GM20431 (cell line): Measurements from ENCODE around the gene RNASE4.
"Not testable (repeated sequence)": the region's sequence is repeated elsewhere in the genome, so short reads cannot be mapped to it uniquely, and the experiment has no call there.

Experiments
- in situ Hi-C: fragments of 300-500 bp; cut with MseI, MboI; formaldehyde crosslinking; loops from one replicate; pipeline ENCODE4 v1.15.0; 2020; ENCODE audit warnings: low sequenced_read_pairs; ENCODE audit not compliant: unreplicated experiment

RNASE4 gene

DNA sequence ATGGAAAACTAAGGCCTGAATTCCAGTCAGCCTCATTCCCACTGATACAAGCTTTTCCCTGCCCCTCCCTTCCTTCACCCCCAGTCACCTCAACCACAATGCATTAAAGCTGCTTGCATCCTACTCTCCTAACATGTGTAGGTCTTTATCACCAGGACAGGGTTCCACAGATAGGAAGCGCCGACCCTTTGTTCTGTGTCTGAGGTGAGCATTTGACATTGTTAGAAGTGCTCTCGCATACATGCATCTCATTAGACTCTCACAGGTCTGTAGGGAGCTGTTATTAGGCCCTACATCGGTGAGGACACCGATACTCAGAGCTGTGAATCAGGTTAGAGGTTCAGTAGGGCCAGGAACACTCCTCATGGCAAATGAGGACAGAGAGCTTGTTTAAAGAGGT, 48.1 kb downstream of the RNASE4 start:
- in situ Hi-C loops: no loop called here

DNA sequence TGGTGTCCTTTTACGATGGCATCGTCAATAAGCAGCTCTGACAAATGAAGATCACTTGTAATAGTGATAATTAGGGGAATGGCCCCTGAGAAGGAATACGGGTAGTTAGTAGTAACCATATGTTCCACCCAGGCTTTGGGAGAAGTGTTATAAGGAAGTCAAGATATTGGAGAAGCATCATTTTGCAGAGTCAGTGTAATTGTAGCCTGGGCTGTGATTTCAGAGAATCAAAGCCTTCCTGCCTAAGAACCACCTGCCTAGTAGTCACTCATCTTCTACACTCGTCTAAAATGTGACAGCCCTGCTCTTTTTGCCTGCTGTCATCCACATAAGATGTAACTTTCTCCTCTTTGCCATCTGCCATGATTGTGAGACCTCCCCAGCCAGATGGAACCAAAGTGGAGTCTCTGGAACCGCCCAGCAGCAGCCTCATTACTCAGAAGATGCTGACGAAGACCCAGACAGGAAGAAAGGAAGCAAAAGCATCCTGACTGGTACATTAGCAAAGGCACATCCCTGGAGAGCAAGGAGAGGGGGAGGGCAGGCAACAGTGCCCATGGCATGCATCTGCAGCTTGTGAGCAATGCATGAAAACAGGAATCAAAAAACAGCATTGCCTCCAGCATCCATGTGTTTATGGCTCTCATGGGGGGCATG, 48.7 kb downstream of the RNASE4 start:
- in situ Hi-C loops: no loop called here

DNA sequence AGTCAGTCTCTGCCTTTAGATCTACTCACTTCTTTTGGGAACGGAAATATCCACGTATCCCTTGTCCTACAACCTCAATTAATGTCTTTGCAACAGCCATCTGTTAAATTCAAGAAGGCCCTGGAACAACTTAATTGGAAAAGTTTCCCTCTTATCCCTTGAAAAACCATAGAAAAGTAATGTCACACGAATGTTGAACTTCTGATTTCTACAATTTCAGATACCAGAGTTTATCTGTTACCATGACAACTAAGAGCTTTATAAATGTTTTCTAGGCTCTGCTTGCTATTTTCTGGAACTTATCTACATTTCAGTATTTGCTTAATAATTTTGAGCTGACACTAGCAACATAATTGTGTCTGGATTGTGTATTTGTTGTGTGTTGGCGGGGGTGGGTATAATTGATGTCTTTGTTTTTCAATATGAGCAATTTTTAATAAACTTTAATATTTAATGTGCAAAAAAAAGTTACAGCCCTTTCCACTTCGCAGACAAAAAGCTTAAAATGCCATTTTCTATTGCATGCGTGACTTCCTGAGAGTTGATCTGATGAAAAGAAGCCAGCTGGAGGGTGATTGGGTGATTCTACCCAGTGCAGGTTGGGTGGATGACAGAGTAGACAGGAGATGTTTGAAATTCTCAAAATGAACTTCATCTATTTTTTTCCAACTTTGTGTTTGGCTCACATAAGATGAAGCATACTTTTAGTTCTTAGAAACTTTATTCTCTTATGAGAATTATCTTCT, 49.5 kb downstream of the RNASE4 start:
- in situ Hi-C loops: no loop called here

DNA sequence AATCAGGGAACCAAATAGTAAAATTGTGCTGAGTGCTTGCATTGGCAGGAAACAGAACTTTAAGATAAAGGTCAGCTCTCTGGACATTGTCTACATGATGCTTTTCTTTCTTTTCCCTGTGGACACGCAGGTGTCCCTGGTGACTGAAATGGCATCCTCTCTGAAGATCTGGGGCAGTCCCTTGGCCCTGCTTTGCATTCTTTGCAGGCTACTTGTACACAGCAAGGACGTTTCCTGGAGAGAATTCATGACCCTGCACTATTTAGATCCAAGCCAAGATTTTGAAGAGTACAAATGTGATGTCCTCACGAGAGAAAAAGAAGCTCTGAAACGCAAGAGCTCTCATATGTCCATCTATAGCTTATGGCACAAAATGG, 50.1 kb downstream of the RNASE4 start:
- in situ Hi-C loops: no loop called here

DNA sequence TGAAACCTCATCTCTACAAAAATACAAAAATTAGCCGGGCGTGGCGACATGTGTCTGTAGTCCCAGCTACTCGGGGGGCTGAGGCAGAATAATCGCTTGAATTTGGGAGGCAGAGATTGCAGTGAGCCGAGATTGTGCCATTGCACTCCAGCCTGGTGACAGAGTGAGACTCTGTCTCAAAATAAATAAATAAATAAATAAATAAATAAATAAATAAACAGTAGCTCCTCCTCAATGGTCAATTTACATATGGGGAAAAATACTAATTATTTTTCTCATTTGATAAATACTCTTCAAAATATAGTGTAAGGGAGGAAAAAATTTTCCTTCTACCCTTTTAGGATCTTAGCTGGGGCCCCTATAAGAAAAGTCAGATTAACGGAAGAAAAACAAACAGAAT, 53.9 kb downstream of the RNASE4 start:
- in situ Hi-C loops: not testable (repeated sequence)

DNA sequence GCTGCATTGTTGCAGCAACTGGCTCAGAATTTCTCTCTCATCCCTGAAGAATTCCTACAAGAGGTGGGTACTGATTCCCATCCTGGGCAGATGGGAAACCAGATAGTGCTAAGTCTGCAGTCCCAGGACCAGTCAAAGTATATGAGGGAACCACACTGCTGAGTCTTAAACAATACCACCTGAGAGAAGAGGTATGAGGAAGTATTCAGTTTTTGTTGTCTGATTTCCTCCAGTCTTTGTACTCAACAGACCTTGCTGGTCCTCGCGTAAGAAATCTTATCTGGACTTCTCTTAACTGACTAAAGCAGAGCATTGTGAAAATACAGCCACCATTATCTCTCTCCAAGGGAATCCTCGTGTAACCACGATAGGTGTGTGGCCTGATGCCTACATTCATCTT, 57.8 kb downstream of the RNASE4 start:
- in situ Hi-C loops: no loop called here

DNA sequence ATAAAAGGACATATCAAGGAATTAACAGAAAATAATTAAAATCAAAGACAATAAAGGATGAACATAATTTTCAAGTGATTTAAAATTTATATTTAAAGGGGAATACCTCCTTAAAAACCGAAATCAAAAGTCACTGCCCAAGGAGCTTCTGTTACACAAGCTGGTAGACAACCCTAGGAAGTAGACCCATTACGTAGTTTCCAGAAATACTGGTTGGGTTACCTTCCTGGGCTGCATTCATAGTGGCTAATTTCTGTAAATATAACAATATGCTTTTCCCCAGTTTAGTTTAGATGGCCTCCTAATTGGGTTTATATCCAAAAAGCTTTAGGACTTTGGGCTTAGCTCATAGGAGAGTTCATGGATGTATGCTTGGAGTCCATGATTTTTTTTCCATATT, 59.2 kb downstream of the RNASE4 start:
- in situ Hi-C loops: no loop called here

DNA sequence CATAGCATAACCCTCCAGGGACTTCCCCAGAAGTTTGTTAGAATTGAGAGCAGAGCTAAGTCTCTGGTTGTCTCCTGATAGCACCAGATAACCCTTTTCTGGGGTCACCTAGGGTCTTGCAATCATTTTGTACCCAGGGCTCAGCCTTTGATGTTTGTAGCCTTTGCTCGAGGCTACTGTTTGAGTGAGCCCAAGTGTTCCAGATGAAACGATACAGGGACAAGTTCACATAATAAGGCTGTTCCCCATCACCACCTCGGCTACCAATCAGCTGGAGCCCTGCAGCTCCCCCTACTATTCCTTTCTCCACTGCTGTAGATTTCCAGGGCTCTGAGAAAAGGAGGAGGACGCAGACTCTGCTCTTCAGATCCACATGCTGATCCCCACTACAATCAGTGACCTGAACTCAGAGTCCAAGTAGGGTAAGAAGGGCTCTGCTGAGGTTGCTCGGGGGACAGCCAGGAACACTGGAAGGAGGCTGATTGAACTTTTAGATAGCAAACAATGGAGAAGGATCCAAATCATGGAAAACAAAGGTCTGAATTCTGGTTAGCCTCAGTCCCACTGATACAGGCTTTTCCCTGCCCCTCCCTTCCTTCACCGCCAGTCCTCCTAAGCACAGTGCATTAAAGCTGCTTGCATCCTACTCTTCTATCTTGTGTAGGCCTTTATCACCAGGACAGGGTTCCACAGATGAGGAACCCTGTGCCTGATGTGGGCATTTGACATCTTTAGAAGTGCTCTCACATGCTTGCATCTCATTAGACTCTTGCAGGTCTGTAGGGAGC, 61.4 kb downstream of the RNASE4 start, which contains the start of gene EDDM3A:
Gene EDDM3A, plus strand, starts transcription at position 317 of the 788 bp plus-strand sequence. CDS start 1,694 bp downstream, outside the sequence.
- in situ Hi-C loops: no loop called here

DNA sequence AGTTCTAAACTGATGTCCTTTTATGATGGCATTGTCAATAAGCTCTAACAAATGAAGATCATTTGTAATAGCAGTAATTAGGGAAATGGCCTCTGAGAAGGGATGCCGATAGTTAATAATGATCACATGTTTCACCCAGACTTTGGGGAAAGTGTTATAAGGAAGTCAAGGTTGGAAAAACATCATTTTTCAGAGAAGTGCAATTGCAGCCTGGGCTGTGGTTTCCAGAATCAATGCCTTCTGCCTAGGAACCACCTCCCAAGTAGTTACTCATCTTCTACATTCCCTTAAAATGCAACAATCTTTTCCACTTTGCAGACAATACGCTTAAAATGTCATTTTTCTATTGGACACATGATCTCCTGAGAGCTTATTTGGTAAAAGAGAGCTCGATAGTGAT, 62.2 kb downstream of the RNASE4 start:
- in situ Hi-C loops: no loop called here

DNA sequence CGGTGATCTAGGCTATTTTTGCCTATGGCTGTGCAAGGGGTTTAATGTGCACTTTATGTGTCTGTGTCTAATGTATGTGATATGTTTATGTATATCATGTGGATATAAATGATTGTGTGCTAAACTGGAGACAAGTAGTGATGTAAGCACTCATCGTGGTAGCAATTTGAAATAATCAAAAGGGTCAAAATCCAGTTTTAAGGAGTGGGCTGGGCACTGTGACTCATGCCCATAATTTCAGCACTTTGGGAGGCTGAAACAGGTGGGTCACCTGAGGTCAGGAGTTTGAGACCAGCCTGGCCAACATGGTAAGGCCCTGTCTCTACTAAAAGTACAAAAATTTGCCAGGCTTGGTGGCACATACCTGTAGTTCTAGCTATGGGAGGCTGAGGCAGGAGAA, 64.1 kb downstream of the RNASE4 start:
- in situ Hi-C loops: no loop called here

DNA sequence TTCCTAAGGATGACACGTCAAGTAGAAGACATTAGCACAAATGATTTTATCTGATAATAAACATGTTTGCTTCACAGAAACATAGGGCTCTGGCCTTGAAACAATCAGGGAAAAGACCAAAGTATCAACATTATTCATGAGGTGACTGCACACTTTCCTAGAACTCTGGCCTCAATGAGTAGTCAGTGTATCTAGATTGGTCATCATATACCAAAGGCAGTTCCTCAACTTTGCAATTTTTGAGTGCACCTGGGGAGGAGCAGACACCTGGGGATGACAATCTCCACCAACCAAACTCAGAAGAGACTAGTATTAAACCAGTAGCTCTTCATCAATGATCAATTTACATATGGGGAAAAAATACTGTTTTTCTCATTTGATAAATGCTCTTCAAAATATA, 65.8 kb downstream of the RNASE4 start:
- in situ Hi-C loops: no loop called here
